ENCODE measurements around the gene ENTHD1. TPM values are rescaled to one million over a fixed set of nuclear protein-coding genes. Genes with fewer than 3 reads are reported as not detected.

The ENTHD1 gene
- total and polyA plus RNA-seq, 8 donors: not detected

- no peak overlapping the region for H3K4me3 ChIP-seq
- no peak for DNase-seq
- H3K4me1 ChIP-seq: peaks cover 0 to 7% (median 0%) of the 10 kb centered on the region in 4 donors
- H3K36me3 ChIP-seq: no peaks in the 10 kb centered on the region
- no peaks in the 10 kb centered on the region for H3K9me3 ChIP-seq
- intact Hi-C loops (cut with DNase I; ENCODE audit: low total_unique reads): no loop called here
- no peak overlapping the region for H3K27ac ChIP-seq
- WGBS, 5 donors: 64 to 74% (median 70%) methylated on average over 9 of the region's 9 CpGs
- no peak for TF ChIP-seq POLR2A (IDR thresholded peaks at IDR 0.05)
- no peak for TF ChIP-seq EP300 (IDR thresholded peaks at IDR 0.05)
- TF ChIP-seq POLR2AphosphoS5 (IDR thresholded peaks at IDR 0.05): no peak
- TF ChIP-seq, protein P1, sequence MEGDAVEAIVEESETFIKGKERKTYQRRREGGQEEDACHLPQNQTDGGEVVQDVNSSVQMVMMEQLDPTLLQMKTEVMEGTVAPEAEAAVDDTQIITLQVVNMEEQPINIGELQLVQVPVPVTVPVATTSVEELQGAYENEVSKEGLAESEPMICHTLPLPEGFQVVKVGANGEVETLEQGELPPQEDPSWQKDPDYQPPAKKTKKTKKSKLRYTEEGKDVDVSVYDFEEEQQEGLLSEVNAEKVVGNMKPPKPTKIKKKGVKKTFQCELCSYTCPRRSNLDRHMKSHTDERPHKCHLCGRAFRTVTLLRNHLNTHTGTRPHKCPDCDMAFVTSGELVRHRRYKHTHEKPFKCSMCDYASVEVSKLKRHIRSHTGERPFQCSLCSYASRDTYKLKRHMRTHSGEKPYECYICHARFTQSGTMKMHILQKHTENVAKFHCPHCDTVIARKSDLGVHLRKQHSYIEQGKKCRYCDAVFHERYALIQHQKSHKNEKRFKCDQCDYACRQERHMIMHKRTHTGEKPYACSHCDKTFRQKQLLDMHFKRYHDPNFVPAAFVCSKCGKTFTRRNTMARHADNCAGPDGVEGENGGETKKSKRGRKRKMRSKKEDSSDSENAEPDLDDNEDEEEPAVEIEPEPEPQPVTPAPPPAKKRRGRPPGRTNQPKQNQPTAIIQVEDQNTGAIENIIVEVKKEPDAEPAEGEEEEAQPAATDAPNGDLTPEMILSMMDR (IDR thresholded peaks at IDR 0.05): no peak
- peaks cover 0 to 10% (median 4%) of the 10 kb centered on the region in 3 donors for H3K27me3 ChIP-seq
Measured at GRCh38 chr22:39940757-39941305, 47.3 kb upstream of the ENTHD1 start.

GRCh38 chr22:39939830-39940229 lies 46.3 kb upstream of the ENTHD1 start:
- Histone ChIP-seq H3K27me3 (peaks cover 0 to 10% (median 4%) of the 10 kb centered on the region in 3 donors), H3K27ac (no peak overlapping the region), H3K4me3 (no peak overlapping the region), H3K4me1 (peaks cover 0 to 14% (median 0%) of the 10 kb centered on the region in 4 donors), H3K9me3 (no peaks in the 10 kb centered on the region), H3K36me3 (no peaks in the 10 kb centered on the region)
- 91 to 95% (median 92%) methylated on average over 3 of the region's 3 CpGs for WGBS, 5 donors
- TF ChIP-seq, protein P1 (IDR thresholded peaks at IDR 0.05): no peak
- intact Hi-C loops (cut with DNase I; ENCODE audit: low total_unique reads): no loop called here
- no peak for DNase-seq

DNA sequence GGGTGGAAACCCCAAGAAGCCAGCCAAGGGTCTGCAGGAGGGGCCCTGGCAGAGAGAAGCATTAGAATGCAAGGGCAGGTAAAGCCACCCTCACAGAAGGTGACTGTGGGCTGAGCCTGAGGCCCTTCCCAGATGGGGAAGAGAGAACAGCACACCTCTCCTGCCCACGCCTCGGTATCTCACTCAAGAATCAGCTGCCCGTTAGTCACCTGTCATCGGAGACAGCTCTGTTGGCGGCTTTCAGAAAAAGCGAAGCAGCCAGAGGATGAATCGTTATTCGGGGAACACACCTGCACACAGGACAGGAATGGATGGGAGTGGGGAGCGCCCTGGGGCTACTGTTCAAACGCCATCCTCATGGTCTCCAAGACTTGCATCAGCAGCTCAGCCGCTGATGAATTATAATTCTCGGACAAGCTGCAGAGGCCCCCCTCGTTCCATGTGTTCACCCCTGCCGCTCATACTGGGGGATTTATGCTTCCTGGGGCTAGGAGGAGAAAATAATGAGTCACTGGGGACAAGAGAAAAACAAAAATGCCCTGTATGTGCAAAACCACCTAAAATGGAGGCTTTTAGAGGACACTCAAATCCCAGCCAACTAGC lies 45.0 kb upstream of the ENTHD1 start:
- TF ChIP-seq, protein P1 (IDR thresholded peaks at IDR 0.05): no peak
- TF ChIP-seq EP300 (IDR thresholded peaks at IDR 0.05) (no peak), POLR2AphosphoS5 (IDR thresholded peaks at IDR 0.05) (no peak), POLR2A (IDR thresholded peaks at IDR 0.05) (no peak)
- 70 to 85% (median 76%) methylated on average over 6 to 14 of the region's 14 CpGs for WGBS, 5 donors
- peaks cover 0 to 11% (median 0%) of the 10 kb centered on the region in 4 donors for H3K4me1 ChIP-seq
- H3K36me3 ChIP-seq: no peaks in the 10 kb centered on the region
- DNase-seq: no peak
- no peaks in the 10 kb centered on the region for H3K9me3 ChIP-seq
- H3K27ac ChIP-seq: no peak overlapping the region
- no peak overlapping the region for H3K4me3 ChIP-seq
- peaks cover 0 to 10% (median 4%) of the 10 kb centered on the region in 3 donors for H3K27me3 ChIP-seq
- intact Hi-C loops (cut with DNase I; ENCODE audit: low total_unique reads): no loop called here

DNA sequence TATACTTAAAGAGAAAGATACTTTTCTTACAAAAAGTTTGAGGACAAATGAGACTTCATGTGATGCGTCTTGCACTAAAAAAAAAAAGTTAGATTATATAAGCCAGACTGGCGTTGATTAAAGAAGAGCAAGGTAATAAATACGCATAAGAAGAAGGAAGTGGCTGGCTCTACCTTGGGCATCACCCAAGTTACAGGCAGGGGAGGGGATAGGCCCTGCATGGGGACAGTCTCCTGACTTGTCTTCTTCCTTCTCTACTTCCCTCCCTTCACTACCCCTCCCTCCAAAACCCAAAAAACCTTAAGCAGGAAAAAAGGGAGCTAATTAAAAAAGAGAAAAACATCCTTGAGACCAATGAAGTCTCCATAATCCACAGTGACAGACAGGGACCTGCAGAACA lies 44.3 kb upstream of the ENTHD1 start:
- intact Hi-C loops (cut with DNase I; ENCODE audit: low total_unique reads): no loop called here
- Histone ChIP-seq H3K27ac (no peak overlapping the region), H3K4me1 (peaks cover 0 to 11% (median 0%) of the 10 kb centered on the region in 4 donors), H3K9me3 (no peaks in the 10 kb centered on the region), H3K36me3 (no peaks in the 10 kb centered on the region), H3K4me3 (no peak overlapping the region), H3K27me3 (peaks cover 0 to 10% (median 4%) of the 10 kb centered on the region in 3 donors)
- DNase-seq: no peak
- 62 to 83% (median 70%) methylated on average over 3 of the region's 3 CpGs for WGBS, 5 donors
- TF ChIP-seq, protein P1 (IDR thresholded peaks at IDR 0.05): no peak
- TF ChIP-seq EP300 (IDR thresholded peaks at IDR 0.05): no peak
- TF ChIP-seq POLR2AphosphoS5 (IDR thresholded peaks at IDR 0.05): no peak
- no peak for TF ChIP-seq POLR2A (IDR thresholded peaks at IDR 0.05)

All from stomach (tissue), 9 donors.